NCI-H460 (cell line): ENCODE results near the gene SPINK5. TPM values are rescaled to one million over a fixed set of nuclear protein-coding genes. Genes with fewer than 3 reads are reported as not detected.

Experiments used
- DNase-seq: peaks from one replicate; pipeline ENCODE4 v3.0.0-alpha.2; 2016; ENCODE audit warnings: low read depth; ENCODE audit errors: extremely low read depth
- total RNA-seq: library from RNA; depleted of rRNA; stranded (reverse); fragments of >200 nt; shearing (Covaris generic); gene quantifications from 2 replicates; pipeline ENCODE4 v1.2.3, GENCODE V29; 2014; rRNA removed

Gene SPINK5
- total RNA-seq, 1 experiment from 2014 or later: not detected

DNA sequence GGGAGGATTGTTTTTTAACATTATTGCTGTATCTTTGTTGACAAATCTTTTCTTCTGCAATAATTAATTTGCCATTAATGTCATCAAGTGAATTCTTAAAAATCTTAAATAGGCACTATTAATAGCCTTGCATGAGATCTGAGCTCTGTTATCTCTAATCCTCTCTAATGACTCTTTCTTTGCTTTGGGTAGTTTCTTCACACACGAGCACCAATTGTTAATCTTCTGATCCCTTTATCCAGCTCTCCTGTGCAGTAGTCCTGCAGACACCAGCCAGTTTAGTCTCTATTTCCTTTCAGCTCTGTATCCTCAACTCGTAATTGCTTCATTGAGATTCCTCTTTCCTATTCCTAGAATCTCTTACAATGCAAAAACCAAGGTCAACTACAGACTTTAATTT is 112.7 kb downstream of the SPINK5 start:
- DNase-seq: no peak

DNA sequence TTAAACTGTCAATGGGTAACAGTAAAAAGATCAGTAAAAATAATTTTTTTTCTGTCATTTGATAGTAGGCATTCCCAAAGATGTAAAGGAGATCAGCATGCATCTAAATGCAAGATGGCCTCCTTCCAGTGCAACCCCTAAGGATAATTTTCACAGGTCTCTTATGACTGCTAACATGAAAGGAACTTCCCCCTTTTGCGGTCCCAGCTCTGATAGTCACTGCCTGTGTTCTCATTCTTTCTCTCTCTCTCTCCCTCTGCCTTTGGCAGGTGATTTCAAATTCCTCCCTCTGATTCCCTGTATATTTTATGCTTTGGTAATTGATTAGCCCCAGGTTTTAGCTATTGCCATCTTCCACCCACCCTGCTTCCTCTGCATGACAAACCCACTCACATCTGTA is 113.4 kb downstream of the SPINK5 start:
- DNase-seq: no peak

DNA sequence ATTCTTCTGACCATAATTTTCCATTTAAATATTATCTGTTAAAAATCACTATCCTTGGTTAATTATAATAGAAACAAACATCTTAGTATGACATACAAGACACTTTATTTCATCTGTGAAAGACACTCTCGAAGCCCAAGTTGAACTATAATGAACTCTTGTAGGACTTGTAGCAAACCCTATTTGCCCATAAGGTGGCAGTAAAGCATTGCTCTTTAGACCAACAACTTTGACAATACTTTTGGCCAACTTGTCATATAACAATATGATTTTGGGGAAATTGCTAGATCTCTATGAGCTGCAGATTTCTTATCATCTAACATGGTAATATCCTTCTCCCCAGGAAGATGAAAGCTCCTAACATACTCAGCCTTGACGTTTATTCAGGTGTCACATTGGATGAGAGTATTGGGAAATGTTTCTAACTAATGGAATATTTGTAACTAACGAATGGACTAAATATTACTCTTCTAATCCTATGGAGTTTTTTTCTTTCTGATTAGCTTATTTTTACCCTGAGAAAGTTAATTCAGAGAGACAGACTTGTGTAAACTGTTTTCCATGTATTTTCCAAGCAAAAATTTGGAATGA is 115.5 kb downstream of the SPINK5 start:
- peak; percentile 75 for DNase-seq

DNA sequence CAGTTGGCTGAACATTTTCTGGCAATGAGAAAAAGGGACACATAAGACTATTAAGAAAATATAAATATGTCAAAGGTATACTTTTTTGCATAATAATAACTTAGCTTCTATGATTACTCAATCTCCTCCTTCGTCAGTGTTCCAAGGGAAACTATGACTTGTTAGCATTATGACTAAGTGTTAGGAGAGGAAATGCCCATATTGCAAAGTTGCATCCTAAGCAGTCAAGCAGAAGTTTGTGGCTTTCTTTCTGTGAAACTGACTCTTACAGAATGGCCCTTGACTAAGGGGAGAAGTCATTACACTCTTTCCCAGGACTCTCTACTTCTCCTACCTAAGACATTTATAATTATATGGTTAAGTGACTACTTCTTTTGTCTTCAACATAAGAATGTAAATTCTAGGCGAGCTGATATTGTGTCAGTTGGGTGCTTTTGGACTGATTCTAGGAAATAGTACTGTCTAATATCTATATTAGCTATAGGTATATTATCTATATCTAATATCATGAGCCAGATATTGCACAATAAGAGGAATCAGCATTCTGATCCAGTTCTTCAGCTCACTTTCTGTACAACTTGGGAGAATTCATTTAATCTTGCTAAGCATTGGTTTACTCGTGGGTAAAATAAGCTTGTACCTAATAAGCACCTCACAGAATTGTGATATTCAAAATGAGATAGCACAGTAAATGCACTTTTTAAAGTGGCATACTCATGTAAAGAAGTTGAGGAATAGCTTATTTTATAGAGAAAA is 122.6 kb downstream of the SPINK5 start:
- DNase-seq: peak; percentile 85

Other genes with a start within 250 kb of the SPINK5 start
- not detected in 2 replicates for gene SPINK1, start 232.3 kb upstream of the SPINK5 start, total RNA-seq
- not detected in 2 replicates for gene SCGB3A2, start 185.3 kb upstream of the SPINK5 start, total RNA-seq
- gene C5orf46, start 157.4 kb upstream of the SPINK5 start, total RNA-seq: not detected in 2 replicates
- gene SPINK14, start 104.6 kb downstream of the SPINK5 start, total RNA-seq: not detected in 2 replicates
- 0.52 and 0.59 TPM in 2 replicates for gene SPINK6, start 139.1 kb downstream of the SPINK5 start, total RNA-seq
- gene MARCOL, start 174.5 kb downstream of the SPINK5 start, total RNA-seq: 2.3 and 3.8 TPM in 2 replicates
- 1.3 and 2.8 TPM in 2 replicates for gene SPINK13, start 204.8 kb downstream of the SPINK5 start, total RNA-seq
- not detected in 2 replicates for gene SPINK7, start 248.4 kb downstream of the SPINK5 start, total RNA-seq